GM12878 (cell line): ENCODE results near the gene RASSF8. TPM values are rescaled to one million over a fixed set of nuclear protein-coding genes. Genes with fewer than 3 reads are reported as not detected.

Source experiments
- ZSCAN29 ChIP-seq: fragments of 450-650 bp; IDR thresholded peaks from 2 replicates; pipeline ENCODE4 v1.6.1; 2017; ENCODE audit warnings: mild to moderate bottlenecking, moderate library complexity
- polyA plus RNA-seq, 11 experiments: library from polyadenylated mRNA; depleted of rRNA in 4 of 11; unstranded in 6 of 11; stranded (reverse) in 5 of 11; fragments of >200 nt; fragmentation: Nextera tagmentation in 4 of 11; fragmentation: Illumina TruSeq in 1 of 11; extraction: Ambion mirVana in 4 of 11; extraction: Trizol in 1 of 11; gene quantifications; 1 replicate in 1 of 11; 2 replicates in 10 of 11; pipeline versions ENCODE4 v1.2.1 to v1.2.3, GENCODE V29; 2011 to 2016; ENCODE audit warnings: inconsistent platforms in 2 of 11, missing spikeins in 2 of 11, low read depth in 1 of 11
- total RNA-seq, 4 experiments: library from RNA; depleted of rRNA in 3 of 4; stranded (reverse); fragments of >200 nt in 3 of 4; fragmentation: Illumina TruSeq in 1 of 4; extraction: Trizol in 1 of 4; gene quantifications; 2 replicates each; pipeline versions ENCODE4 v1.2.1 to v1.2.3, GENCODE V29; 2013 to 2021
- TF ChIP-seq, protein P1 (sequence below): fragments of 450-650 bp; formaldehyde crosslinking; IDR thresholded peaks from 2 replicates; pipeline ENCODE4 v1.4.0; 2022; ENCODE audit warnings: mild to moderate bottlenecking, moderate library complexity
- TF ChIP-seq, protein P2 (sequence below): IDR thresholded peaks from 2 replicates; pipeline ENCODE4 v1.6.1; 2012; ENCODE audit warnings: improper control_type of control experiment, low read depth, low read length; ENCODE audit not compliant: insufficient replicate concordance

Gene RASSF8
- total and polyA plus RNA-seq, 10 of the 15 experiments (the other 5 are each of a cell fraction or from before 2014, with no cell fraction given): 0.06 to 0.18 (median 0.08) TPM; not detected in 6

DNA sequence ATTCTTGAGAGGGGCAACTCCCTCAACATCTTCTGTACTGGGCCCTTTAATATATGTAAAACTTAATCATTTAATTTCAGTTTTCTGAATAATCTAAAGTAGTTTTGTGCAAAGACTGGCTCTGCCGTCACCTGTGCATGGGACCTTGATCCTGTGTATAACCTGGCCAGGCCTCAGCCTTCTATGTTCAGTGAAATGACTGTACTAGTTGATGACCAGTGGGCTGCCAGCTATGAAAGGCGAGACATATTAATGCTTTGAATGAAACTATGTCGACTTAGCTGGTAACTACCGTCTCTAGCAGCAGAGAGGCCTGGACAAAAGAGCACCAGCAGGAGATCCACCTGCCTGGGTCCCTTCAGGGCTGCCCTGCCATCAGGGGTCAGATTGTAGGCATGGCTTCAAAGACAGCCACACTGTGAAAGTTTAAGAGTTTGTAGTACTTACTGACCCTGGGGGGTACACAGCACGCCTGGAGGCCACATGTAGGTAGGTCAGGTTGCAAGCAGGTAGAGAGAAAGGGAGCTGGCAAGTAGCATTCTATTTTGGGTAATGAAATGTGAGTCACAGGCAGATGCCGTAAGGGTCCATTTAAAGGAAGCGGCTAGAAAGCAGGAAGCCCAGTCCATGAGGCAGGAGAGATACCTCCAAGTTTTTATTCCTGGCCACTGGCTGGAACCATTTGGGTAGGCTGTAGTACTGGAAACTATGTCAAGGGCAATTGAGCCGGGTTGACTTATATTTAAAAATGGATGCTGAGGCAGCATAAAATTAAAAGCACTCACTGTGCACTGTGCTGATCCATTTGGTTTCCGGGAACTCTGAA is 89.1 kb downstream of the RASSF8 start (continued):
- TF ChIP-seq, protein P1, sequence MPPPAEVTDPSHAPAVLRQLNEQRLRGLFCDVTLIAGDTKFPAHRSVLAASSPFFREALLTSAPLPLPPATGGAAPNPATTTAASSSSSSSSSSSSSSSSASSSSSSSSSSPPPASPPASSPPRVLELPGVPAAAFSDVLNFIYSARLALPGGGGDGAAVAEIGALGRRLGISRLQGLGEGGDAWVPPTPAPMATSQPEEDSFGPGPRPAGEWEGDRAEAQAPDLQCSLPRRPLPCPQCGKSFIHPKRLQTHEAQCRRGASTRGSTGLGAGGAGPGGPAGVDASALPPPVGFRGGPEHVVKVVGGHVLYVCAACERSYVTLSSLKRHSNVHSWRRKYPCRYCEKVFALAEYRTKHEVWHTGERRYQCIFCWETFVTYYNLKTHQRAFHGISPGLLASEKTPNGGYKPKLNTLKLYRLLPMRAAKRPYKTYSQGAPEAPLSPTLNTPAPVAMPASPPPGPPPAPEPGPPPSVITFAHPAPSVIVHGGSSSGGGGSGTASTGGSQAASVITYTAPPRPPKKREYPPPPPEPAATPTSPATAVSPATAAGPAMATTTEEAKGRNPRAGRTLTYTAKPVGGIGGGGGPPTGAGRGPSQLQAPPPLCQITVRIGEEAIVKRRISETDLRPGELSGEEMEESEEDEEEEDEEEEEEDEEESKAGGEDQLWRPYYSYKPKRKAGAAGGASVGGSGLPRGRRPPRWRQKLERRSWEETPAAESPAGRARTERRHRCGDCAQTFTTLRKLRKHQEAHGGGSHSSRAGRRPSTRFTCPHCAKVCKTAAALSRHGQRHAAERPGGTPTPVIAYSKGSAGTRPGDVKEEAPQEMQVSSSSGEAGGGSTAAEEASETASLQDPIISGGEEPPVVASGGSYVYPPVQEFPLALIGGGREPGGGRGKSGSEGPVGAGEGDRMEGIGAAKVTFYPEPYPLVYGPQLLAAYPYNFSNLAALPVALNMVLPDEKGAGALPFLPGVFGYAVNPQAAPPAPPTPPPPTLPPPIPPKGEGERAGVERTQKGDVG: no peak
- TF ChIP-seq ZSCAN29: no peak
- TF ChIP-seq, protein P2, sequence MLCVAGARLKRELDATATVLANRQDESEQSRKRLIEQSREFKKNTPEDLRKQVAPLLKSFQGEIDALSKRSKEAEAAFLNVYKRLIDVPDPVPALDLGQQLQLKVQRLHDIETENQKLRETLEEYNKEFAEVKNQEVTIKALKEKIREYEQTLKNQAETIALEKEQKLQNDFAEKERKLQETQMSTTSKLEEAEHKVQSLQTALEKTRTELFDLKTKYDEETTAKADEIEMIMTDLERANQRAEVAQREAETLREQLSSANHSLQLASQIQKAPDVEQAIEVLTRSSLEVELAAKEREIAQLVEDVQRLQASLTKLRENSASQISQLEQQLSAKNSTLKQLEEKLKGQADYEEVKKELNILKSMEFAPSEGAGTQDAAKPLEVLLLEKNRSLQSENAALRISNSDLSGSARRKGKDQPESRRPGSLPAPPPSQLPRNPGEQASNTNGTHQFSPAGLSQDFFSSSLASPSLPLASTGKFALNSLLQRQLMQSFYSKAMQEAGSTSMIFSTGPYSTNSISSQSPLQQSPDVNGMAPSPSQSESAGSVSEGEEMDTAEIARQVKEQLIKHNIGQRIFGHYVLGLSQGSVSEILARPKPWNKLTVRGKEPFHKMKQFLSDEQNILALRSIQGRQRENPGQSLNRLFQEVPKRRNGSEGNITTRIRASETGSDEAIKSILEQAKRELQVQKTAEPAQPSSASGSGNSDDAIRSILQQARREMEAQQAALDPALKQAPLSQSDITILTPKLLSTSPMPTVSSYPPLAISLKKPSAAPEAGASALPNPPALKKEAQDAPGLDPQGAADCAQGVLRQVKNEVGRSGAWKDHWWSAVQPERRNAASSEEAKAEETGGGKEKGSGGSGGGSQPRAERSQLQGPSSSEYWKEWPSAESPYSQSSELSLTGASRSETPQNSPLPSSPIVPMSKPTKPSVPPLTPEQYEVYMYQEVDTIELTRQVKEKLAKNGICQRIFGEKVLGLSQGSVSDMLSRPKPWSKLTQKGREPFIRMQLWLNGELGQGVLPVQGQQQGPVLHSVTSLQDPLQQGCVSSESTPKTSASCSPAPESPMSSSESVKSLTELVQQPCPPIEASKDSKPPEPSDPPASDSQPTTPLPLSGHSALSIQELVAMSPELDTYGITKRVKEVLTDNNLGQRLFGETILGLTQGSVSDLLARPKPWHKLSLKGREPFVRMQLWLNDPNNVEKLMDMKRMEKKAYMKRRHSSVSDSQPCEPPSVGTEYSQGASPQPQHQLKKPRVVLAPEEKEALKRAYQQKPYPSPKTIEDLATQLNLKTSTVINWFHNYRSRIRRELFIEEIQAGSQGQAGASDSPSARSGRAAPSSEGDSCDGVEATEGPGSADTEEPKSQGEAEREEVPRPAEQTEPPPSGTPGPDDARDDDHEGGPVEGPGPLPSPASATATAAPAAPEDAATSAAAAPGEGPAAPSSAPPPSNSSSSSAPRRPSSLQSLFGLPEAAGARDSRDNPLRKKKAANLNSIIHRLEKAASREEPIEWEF: no peak
